ENCODE results near the gene PXT1. TPM values are rescaled to one million over a fixed set of nuclear protein-coding genes. Genes with fewer than 3 reads are reported as not detected.

PXT1 gene
- total and polyA plus RNA-seq, 9 of the 15 experiments (the other 6 are each of a cell fraction or from before 2014, with no cell fraction given): 0.09 to 0.11 (median 0.10) TPM; not detected in 5

DNA sequence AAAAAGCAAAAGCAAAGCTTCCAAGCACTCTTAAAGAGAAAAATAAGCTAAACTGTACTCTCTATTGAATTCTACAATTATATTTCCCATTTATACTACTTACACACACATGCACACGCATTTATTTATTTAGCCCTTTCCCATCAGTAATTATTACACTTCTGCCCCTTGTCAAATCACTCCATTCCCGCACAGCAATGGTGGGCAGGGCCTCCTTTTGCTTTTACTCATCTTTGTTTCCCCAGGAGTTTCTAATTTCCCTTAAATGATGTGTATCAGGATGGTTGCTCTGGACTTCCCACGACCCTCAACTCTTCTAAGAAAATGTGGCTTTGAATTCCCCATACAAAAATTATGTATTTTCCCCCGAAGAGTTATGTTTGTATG, 19.9 kb downstream of the PXT1 start:
- H3K4me3 ChIP-seq: peak overlapping the region; percentile 23
- DNase-seq (ENCODE audit: extremely low read depth in 1 of 4, low spot score in 3 of 4): no peak
- 14% methylated on average over 4 of the region's 4 CpGs for whole genome bisulfite sequencing (ENCODE audit: insufficient coverage, low coverage, missing lambda C conversion rate)
- FAIRE-seq: no peak
- H2AFZ ChIP-seq (ENCODE audit: low read depth, low read length): peak overlapping the region; percentile 93
- H3K9ac ChIP-seq (ENCODE audit: insufficient read depth in 1 of 2, low read depth in 2 of 2, low read length in 2 of 2): peak overlapping the region; percentile 63 to 70; a peak in 3 of 4 replicates
- no peaks in the 10 kb centered on the region for H3K27me3 ChIP-seq (ENCODE audit: control insufficient read depth in 2 of 2, insufficient read depth in 2 of 2, low read length in 2 of 2)
- no peaks in the 10 kb centered on the region for H3K9me3 ChIP-seq (replicated peaks; ENCODE audit: control insufficient read depth, insufficient read depth, low read depth, low read length)
- ATAC-seq: no peak
- no peaks in the 10 kb centered on the region for H4K20me1 ChIP-seq (replicated peaks; ENCODE audit: control insufficient read depth, insufficient read depth, low read length)
- peaks cover 8 to 11% of the 10 kb centered on the region in 2 experiments; a peak in 4 of 5 replicates for H3K4me1 ChIP-seq (replicated peaks in 1 of 2; ENCODE audit: control insufficient read depth in 2 of 2, insufficient read depth in 2 of 2, low read length in 2 of 2)
- H3K79me2 ChIP-seq (ENCODE audit: control insufficient read depth, insufficient read depth, low read length): no peaks in the 10 kb centered on the region
- in situ Hi-C loops (cut with MboI) (no loop called here), intact Hi-C loops (cut with micrococcal nuclease) (loop anchor here (1.0 to 10.0 kb wide), 5 partner anchors 19 to 252 kb away; partner anchors contain the start of genes CDKN1A, SRSF3 and STK38)
- BruUV-seq (replicated peaks): no TSS peak
- ChIA-PET POLR2A (interaction anchor here (0.6 to 2.2 kb wide), 15 partner anchors 9 to 1682 kb away, joined by 3 to 22 read pairs (median 4); partner anchors contain the start of genes SRSF3 and ZNF76), CTCF (ENCODE audit: low intra/inter-chr PET ratio) (interaction anchor here (1.8 to 1.9 kb wide), 2 partner anchors 20 to 157 kb away, joined by 7 to 13 read pairs; partner anchors contain the start of genes KCTD20 and PXT1)
- H3K27ac ChIP-seq (ENCODE audit: extremely low read depth, low read depth, low read length): peak overlapping the region; percentile 63
- H3K36me3 ChIP-seq (ENCODE audit: control insufficient read depth, insufficient read depth, low read length): no peaks in the 10 kb centered on the region
- no peaks in the 10 kb centered on the region for H3K9me1 ChIP-seq (ENCODE audit: control insufficient read depth, insufficient read depth, low read length)
- H3K4me2 ChIP-seq (ENCODE audit: insufficient read depth, low read length): peak overlapping the region; percentile 67
- TF ChIP-seq GABPA (tag; conservative IDR thresholded peaks at IDR 0.05; ENCODE audit: low read depth) (0 out of 2 replicates have a peak, but pooled peaks have one; percentile 4), GATAD2B (IDR thresholded peaks at IDR 0.05; ENCODE audit: borderline replicate concordance) (no peak), TCFL5 (CRISPR knock-in tag; conservative IDR thresholded peaks at IDR 0.05) (no peak), NCOA6 (IDR thresholded peaks at IDR 0.05) (no peak), MEF2A (IDR thresholded peaks at IDR 0.05; ENCODE audit: control insufficient read depth, low read depth, low read length) (no peak), KAT7 (CRISPR knock-in tag; IDR thresholded peaks at IDR 0.05; ENCODE audit: borderline replicate concordance) (0 out of 2 replicates have a peak, but pooled peaks have one; percentile 31), ZNF561 (CRISPR knock-in tag; conservative IDR thresholded peaks at IDR 0.05) (no peak), ESRRB (CRISPR knock-in tag; IDR thresholded peaks at IDR 0.05; ENCODE audit: borderline replicate concordance) (no peak)
- TF ChIP-seq, protein P1, sequence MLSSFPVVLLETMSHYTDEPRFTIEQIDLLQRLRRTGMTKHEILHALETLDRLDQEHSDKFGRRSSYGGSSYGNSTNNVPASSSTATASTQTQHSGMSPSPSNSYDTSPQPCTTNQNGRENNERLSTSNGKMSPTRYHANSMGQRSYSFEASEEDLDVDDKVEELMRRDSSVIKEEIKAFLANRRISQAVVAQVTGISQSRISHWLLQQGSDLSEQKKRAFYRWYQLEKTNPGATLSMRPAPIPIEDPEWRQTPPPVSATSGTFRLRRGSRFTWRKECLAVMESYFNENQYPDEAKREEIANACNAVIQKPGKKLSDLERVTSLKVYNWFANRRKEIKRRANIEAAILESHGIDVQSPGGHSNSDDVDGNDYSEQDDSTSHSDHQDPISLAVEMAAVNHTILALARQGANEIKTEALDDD (IDR thresholded peaks at IDR 0.05): no peak
- TF ChIP-seq, protein P2, sequence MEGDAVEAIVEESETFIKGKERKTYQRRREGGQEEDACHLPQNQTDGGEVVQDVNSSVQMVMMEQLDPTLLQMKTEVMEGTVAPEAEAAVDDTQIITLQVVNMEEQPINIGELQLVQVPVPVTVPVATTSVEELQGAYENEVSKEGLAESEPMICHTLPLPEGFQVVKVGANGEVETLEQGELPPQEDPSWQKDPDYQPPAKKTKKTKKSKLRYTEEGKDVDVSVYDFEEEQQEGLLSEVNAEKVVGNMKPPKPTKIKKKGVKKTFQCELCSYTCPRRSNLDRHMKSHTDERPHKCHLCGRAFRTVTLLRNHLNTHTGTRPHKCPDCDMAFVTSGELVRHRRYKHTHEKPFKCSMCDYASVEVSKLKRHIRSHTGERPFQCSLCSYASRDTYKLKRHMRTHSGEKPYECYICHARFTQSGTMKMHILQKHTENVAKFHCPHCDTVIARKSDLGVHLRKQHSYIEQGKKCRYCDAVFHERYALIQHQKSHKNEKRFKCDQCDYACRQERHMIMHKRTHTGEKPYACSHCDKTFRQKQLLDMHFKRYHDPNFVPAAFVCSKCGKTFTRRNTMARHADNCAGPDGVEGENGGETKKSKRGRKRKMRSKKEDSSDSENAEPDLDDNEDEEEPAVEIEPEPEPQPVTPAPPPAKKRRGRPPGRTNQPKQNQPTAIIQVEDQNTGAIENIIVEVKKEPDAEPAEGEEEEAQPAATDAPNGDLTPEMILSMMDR (IDR thresholded peaks at IDR 0.05 in 2 of 3, conservative IDR thresholded peaks at IDR 0.05 in 1 of 3; ENCODE audit: insufficient read depth in 2 of 3, low read depth in 1 of 3, low read length in 3 of 3): no peak
- TF ChIP-seq, protein P3, sequence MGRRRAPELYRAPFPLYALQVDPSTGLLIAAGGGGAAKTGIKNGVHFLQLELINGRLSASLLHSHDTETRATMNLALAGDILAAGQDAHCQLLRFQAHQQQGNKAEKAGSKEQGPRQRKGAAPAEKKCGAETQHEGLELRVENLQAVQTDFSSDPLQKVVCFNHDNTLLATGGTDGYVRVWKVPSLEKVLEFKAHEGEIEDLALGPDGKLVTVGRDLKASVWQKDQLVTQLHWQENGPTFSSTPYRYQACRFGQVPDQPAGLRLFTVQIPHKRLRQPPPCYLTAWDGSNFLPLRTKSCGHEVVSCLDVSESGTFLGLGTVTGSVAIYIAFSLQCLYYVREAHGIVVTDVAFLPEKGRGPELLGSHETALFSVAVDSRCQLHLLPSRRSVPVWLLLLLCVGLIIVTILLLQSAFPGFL (CRISPR knock-in tag; IDR thresholded peaks at IDR 0.05): 0 out of 2 replicates have a peak, but pooled peaks have one; percentile 4
- TF ChIP-seq, protein P4, sequence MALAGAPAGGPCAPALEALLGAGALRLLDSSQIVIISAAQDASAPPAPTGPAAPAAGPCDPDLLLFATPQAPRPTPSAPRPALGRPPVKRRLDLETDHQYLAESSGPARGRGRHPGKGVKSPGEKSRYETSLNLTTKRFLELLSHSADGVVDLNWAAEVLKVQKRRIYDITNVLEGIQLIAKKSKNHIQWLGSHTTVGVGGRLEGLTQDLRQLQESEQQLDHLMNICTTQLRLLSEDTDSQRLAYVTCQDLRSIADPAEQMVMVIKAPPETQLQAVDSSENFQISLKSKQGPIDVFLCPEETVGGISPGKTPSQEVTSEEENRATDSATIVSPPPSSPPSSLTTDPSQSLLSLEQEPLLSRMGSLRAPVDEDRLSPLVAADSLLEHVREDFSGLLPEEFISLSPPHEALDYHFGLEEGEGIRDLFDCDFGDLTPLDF (CRISPR knock-in tag; IDR thresholded peaks at IDR 0.05): no peak
- TF ChIP-seq, protein P5, sequence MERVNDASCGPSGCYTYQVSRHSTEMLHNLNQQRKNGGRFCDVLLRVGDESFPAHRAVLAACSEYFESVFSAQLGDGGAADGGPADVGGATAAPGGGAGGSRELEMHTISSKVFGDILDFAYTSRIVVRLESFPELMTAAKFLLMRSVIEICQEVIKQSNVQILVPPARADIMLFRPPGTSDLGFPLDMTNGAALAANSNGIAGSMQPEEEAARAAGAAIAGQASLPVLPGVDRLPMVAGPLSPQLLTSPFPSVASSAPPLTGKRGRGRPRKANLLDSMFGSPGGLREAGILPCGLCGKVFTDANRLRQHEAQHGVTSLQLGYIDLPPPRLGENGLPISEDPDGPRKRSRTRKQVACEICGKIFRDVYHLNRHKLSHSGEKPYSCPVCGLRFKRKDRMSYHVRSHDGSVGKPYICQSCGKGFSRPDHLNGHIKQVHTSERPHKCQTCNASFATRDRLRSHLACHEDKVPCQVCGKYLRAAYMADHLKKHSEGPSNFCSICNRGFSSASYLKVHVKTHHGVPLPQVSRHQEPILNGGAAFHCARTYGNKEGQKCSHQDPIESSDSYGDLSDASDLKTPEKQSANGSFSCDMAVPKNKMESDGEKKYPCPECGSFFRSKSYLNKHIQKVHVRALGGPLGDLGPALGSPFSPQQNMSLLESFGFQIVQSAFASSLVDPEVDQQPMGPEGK (CRISPR knock-in tag; IDR thresholded peaks at IDR 0.05; ENCODE audit: borderline replicate concordance): 0 out of 2 replicates have a peak, but pooled peaks have one; percentile 7
